ENCODE data around the gene A4GALT.

A4GALT gene

DNA sequence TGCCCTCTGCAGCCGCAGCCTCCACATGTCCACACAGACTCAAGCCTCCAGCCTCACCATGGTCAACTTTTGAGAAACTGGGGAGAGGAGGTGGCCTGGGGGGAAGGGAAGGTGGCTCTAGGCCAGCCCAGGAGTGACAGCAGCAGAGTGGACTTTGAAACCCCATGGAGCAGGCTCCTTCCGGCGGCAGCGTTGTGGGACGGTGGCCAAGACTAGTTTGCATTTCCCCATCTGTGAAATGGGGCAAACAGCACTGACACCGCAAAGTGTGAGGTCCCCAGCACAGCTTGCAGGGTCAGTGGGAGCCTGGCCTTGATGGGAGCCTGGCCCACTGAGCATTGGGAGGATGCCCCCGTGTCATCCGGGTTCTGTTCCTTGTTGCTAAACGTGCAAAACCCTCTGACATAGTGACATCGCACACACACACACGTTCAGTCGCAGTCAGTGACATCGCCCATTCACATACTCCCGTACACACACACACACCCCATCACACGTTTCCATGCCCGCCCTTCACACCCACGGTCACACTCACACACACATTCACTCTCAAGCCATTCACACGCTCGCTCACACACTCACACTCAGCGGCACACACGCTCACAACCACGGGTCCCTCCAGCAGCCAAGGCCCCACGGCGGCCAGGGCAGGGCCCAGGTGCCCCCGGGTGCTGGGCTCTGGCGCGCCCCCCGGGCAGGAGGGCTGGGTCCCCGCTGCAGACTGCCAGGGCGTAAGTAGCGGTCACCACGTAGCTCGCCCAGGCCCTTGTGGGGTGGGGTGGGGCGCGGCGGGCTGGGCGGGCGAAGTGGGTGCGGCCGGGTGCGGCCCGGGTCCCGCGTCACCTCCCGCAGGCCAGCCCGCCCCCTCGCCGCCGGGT, 72.1 kb downstream of the A4GALT start:
- no peak for TF ChIP-seq BACH2 (CRISPR knock-in tag; IDR thresholded peaks at IDR 0.05; ENCODE audit: borderline replicate concordance)
- TF ChIP-seq TCF4 (CRISPR knock-in tag; IDR thresholded peaks at IDR 0.05; ENCODE audit: borderline replicate concordance) = no peak
- no peak for TF ChIP-seq TOX (CRISPR knock-in tag; IDR thresholded peaks at IDR 0.05; ENCODE audit: borderline replicate concordance)
- no peak for TF ChIP-seq ISL1 (CRISPR knock-in tag; IDR thresholded peaks at IDR 0.05)
- TF ChIP-seq ZNF8 (CRISPR knock-in tag; IDR thresholded peaks at IDR 0.05) = no peak
- no peak for TF ChIP-seq OSR1 (CRISPR knock-in tag; IDR thresholded peaks at IDR 0.05)
- no peak for TF ChIP-seq ARNTL (CRISPR knock-in tag; IDR thresholded peaks at IDR 0.05; ENCODE audit: borderline replicate concordance, low read depth)
- TF ChIP-seq CSDC2 (CRISPR knock-in tag; IDR thresholded peaks at IDR 0.05) = no peak
- no peak for TF ChIP-seq GLIS3 (CRISPR knock-in tag; IDR thresholded peaks at IDR 0.05)
- no peak for TF ChIP-seq ZFP3 (CRISPR knock-in tag; IDR thresholded peaks at IDR 0.05)
- TF ChIP-seq ZNF565 (CRISPR knock-in tag; conservative IDR thresholded peaks at IDR 0.05; ENCODE audit: low read depth) = no peak
- no peak for TF ChIP-seq PATZ1 (CRISPR knock-in tag; IDR thresholded peaks at IDR 0.05; ENCODE audit: borderline replicate concordance)
- TF ChIP-seq ESRRG (CRISPR knock-in tag; IDR thresholded peaks at IDR 0.05) = no peak
- TF ChIP-seq, protein P1, sequence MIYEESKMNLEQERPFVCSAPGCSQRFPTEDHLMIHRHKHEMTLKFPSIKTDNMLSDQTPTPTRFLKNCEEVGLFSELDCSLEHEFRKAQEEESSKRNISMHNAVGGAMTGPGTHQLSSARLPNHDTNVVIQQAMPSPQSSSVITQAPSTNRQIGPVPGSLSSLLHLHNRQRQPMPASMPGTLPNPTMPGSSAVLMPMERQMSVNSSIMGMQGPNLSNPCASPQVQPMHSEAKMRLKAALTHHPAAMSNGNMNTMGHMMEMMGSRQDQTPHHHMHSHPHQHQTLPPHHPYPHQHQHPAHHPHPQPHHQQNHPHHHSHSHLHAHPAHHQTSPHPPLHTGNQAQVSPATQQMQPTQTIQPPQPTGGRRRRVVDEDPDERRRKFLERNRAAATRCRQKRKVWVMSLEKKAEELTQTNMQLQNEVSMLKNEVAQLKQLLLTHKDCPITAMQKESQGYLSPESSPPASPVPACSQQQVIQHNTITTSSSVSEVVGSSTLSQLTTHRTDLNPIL (CRISPR knock-in tag; IDR thresholded peaks at IDR 0.05; ENCODE audit: low read depth) = no peak
- no peak for TF ChIP-seq CSRNP3 (CRISPR knock-in tag; IDR thresholded peaks at IDR 0.05)
- no peak for TF ChIP-seq ZNF70 (CRISPR knock-in tag; IDR thresholded peaks at IDR 0.05)
- TF ChIP-seq, protein P2, sequence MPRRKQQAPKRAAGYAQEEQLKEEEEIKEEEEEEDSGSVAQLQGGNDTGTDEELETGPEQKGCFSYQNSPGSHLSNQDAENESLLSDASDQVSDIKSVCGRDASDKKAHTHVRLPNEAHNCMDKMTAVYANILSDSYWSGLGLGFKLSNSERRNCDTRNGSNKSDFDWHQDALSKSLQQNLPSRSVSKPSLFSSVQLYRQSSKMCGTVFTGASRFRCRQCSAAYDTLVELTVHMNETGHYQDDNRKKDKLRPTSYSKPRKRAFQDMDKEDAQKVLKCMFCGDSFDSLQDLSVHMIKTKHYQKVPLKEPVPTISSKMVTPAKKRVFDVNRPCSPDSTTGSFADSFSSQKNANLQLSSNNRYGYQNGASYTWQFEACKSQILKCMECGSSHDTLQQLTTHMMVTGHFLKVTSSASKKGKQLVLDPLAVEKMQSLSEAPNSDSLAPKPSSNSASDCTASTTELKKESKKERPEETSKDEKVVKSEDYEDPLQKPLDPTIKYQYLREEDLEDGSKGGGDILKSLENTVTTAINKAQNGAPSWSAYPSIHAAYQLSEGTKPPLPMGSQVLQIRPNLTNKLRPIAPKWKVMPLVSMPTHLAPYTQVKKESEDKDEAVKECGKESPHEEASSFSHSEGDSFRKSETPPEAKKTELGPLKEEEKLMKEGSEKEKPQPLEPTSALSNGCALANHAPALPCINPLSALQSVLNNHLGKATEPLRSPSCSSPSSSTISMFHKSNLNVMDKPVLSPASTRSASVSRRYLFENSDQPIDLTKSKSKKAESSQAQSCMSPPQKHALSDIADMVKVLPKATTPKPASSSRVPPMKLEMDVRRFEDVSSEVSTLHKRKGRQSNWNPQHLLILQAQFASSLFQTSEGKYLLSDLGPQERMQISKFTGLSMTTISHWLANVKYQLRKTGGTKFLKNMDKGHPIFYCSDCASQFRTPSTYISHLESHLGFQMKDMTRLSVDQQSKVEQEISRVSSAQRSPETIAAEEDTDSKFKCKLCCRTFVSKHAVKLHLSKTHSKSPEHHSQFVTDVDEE (CRISPR knock-in tag; IDR thresholded peaks at IDR 0.05) = no peak
- no peak for TF ChIP-seq POU6F1 (CRISPR knock-in tag; IDR thresholded peaks at IDR 0.05; ENCODE audit: borderline replicate concordance, low read depth)
- no peak for TF ChIP-seq ZFP30 (CRISPR knock-in tag; IDR thresholded peaks at IDR 0.05)
- ATAC-seq = peak; percentile 43

GRCh38 chr22:42648017-42648367, 72.7 kb downstream of the A4GALT start:
- TF ChIP-seq ZNF565 (CRISPR knock-in tag; conservative IDR thresholded peaks at IDR 0.05; ENCODE audit: low read depth) = no peak
- no peak for TF ChIP-seq ZNF8 (CRISPR knock-in tag; IDR thresholded peaks at IDR 0.05)
- TF ChIP-seq TCF4 (CRISPR knock-in tag; IDR thresholded peaks at IDR 0.05; ENCODE audit: borderline replicate concordance) = no peak
- no peak for TF ChIP-seq ESRRG (CRISPR knock-in tag; IDR thresholded peaks at IDR 0.05)
- no peak for ATAC-seq

Measured in SK-N-SH treated with all-trans-retinoic acid at 6 μM for 48 hours (cell line).